Astrocyte (in vitro differentiated cells and primary cell): Measurements from ENCODE around the gene WASHC3. TPM values are rescaled to one million over a fixed set of nuclear protein-coding genes. Genes with fewer than 3 reads are reported as not detected.

Source experiments
- DNase-seq: peaks from one replicate; pipeline ENCODE4 v3.0.0-alpha.2; 2010; ENCODE audit warnings: low read depth
- FAIRE-seq: peaks from 2 replicates; lab custom pipeline; 2011; peaks lifted over from hg19 to GRCh38; lab: Jason Lieb, UNC
- H2AFZ ChIP-seq: 2 replicates; pipeline ENCODE4 v1.6.0; 2012; ENCODE audit warnings: low read depth, low read length, inconsistent platforms
- H3K27ac ChIP-seq: 2 replicates; pipeline ENCODE4 v1.5.1; 2011; ENCODE audit warnings: low read depth, low read length, inconsistent platforms
- H3K27me3 ChIP-seq: 2 replicates; pipeline ENCODE4 v1.6.0; 2011; ENCODE audit warnings: low read length, inconsistent platforms; ENCODE audit not compliant: insufficient read depth
- H3K36me3 ChIP-seq: 2 replicates; pipeline ENCODE4 v1.5.1; 2011; ENCODE audit warnings: low read length, inconsistent platforms; ENCODE audit not compliant: insufficient read depth
- H3K4me1 ChIP-seq: 2 replicates; pipeline ENCODE4 v1.5.1; 2011; ENCODE audit warnings: low read length, inconsistent platforms; ENCODE audit not compliant: insufficient read depth
- H3K4me2 ChIP-seq: 2 replicates; pipeline ENCODE4 v1.6.0; 2012; ENCODE audit warnings: low read length, inconsistent platforms
- H3K4me3 ChIP-seq: 2 replicates; pipeline ENCODE4 v1.5.1; 2011; ENCODE audit warnings: low read depth, mild to moderate bottlenecking, low read length, inconsistent platforms; ENCODE audit not compliant: insufficient read depth
- H3K79me2 ChIP-seq: 2 replicates; pipeline ENCODE4 v1.6.0; 2012; ENCODE audit warnings: mild to moderate bottlenecking, low read length, inconsistent platforms; ENCODE audit not compliant: insufficient read depth
- H3K9ac ChIP-seq: 2 replicates; pipeline ENCODE4 v1.6.0; 2012; ENCODE audit warnings: mild to moderate bottlenecking, low read length, inconsistent platforms
- H3K9me3 ChIP-seq: 2 replicates; pipeline ENCODE4 v1.5.1; 2012; ENCODE audit warnings: low read depth, mild to moderate bottlenecking, low read length, inconsistent platforms; ENCODE audit not compliant: insufficient read depth
- H4K20me1 ChIP-seq: 2 replicates; pipeline ENCODE4 v1.6.0; 2012; ENCODE audit warnings: low read length, inconsistent platforms; ENCODE audit not compliant: insufficient read depth
- H3K27ac Mint-ChIP-seq: one replicate; pipeline ENCODE4 v1.8.0; 2021; ENCODE audit warnings: mild to moderate bottlenecking, mixed read lengths; ENCODE audit not compliant: unreplicated experiment
- H3K27me3 Mint-ChIP-seq: one replicate; pipeline ENCODE4 v1.8.0; 2021; ENCODE audit warnings: low read depth, mixed read lengths; ENCODE audit not compliant: unreplicated experiment
- H3K36me3 Mint-ChIP-seq: one replicate; pipeline ENCODE4 v1.8.0; 2021; ENCODE audit warnings: low read depth, mixed read lengths; ENCODE audit not compliant: unreplicated experiment
- H3K4me1 Mint-ChIP-seq: one replicate; pipeline ENCODE4 v1.8.0; 2021; ENCODE audit warnings: low read depth, mixed read lengths; ENCODE audit not compliant: unreplicated experiment
- H3K4me3 Mint-ChIP-seq: one replicate; pipeline ENCODE4 v1.8.0; 2021; ENCODE audit warnings: mild to moderate bottlenecking, moderate library complexity, mixed read lengths; ENCODE audit not compliant: unreplicated experiment
- H3K9me3 Mint-ChIP-seq: one replicate; pipeline ENCODE4 v1.8.0; 2021; ENCODE audit warnings: mild to moderate bottlenecking, mixed read lengths; ENCODE audit not compliant: unreplicated experiment
- EZH2 ChIP-seq: IDR thresholded peaks from 2 replicates; pipeline ENCODE4 v1.6.1; 2012; ENCODE audit warnings: mild to moderate bottlenecking, low read length, inconsistent platforms; ENCODE audit not compliant: insufficient read depth
- total RNA-seq: library from RNA; stranded (reverse); gene quantifications from 2 replicates; pipeline ENCODE4 v1.2.1, GENCODE V29; 2021
- TF ChIP-seq, protein P1 (sequence below): IDR thresholded peaks from 2 replicates; pipeline ENCODE4 v1.5.1; 2011; ENCODE audit warnings: low read depth, mild to moderate bottlenecking, inconsistent platforms, low read length, moderate library complexity; ENCODE audit not compliant: insufficient read depth

Gene WASHC3
- total RNA-seq, 1 donor from 2014 or later: 22.6 TPM

DNA sequence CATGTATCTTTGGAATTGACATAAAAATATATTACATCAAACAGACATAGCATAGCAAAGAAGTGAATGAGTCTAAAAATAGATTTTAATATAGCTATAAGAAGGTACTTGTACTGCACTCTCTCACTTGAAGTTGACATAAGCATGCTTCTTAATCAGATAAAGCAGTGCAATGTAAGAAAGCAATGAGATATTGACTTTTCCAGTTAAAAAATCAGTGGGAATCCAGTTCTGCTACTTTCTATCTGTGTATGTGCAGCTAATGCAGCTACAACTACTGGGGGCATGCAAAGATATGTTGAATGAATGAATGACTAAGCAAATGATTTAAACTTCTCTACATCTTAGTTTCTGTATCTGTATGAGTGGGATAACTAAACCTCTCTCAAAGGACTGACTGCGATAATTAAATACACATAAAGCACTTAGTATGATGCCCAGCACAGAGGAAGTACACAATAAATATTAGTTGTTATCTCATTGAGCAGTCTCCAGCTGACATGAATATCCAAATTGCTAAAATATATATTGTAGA is 10.3 kb downstream of the WASHC3 start:
- FAIRE-seq: no peak
- Histone ChIP-seq H3K9me3 (no peaks in the 10 kb centered on the region), H4K20me1 (peaks cover 13% of the 10 kb centered on the region), H3K9ac (no peak overlapping the region), H3K4me1 (no peaks in the 10 kb centered on the region), H3K4me2 (no peak overlapping the region), H3K27ac (no peak overlapping the region), H3K36me3 (peaks cover 9% of the 10 kb centered on the region), H3K27me3 (no peaks in the 10 kb centered on the region), H3K4me3 (no peak overlapping the region), H3K79me2 (no peaks in the 10 kb centered on the region), H2AFZ (no peak overlapping the region)
- H3K36me3 Mint-ChIP-seq: peaks cover 6% of the 10 kb centered on the region
- no peaks in the 10 kb centered on the region for H3K27me3 Mint-ChIP-seq
- no peak for TF ChIP-seq EZH2
- TF ChIP-seq, protein P1, sequence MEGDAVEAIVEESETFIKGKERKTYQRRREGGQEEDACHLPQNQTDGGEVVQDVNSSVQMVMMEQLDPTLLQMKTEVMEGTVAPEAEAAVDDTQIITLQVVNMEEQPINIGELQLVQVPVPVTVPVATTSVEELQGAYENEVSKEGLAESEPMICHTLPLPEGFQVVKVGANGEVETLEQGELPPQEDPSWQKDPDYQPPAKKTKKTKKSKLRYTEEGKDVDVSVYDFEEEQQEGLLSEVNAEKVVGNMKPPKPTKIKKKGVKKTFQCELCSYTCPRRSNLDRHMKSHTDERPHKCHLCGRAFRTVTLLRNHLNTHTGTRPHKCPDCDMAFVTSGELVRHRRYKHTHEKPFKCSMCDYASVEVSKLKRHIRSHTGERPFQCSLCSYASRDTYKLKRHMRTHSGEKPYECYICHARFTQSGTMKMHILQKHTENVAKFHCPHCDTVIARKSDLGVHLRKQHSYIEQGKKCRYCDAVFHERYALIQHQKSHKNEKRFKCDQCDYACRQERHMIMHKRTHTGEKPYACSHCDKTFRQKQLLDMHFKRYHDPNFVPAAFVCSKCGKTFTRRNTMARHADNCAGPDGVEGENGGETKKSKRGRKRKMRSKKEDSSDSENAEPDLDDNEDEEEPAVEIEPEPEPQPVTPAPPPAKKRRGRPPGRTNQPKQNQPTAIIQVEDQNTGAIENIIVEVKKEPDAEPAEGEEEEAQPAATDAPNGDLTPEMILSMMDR: no peak
- peaks cover 4% of the 10 kb centered on the region for H3K4me1 Mint-ChIP-seq
- H3K9me3 Mint-ChIP-seq: no peaks in the 10 kb centered on the region
- DNase-seq: no peak
- H3K4me3 Mint-ChIP-seq: no peak overlapping the region
- no peak overlapping the region for H3K27ac Mint-ChIP-seq

- Histone ChIP-seq H3K9ac (no peak overlapping the region), H3K27ac (no peak overlapping the region), H2AFZ (no peak overlapping the region), H3K27me3 (no peaks in the 10 kb centered on the region), H3K4me3 (no peak overlapping the region), H4K20me1 (peaks cover 13% of the 10 kb centered on the region), H3K4me2 (no peak overlapping the region), H3K36me3 (peaks cover 9% of the 10 kb centered on the region), H3K9me3 (no peaks in the 10 kb centered on the region), H3K4me1 (no peaks in the 10 kb centered on the region), H3K79me2 (no peaks in the 10 kb centered on the region)
- TF ChIP-seq, protein P1: no peak
- TF ChIP-seq EZH2: no peak
- DNase-seq (no peak), FAIRE-seq (no peak)
- Mint-ChIP-seq H3K4me1 (peaks cover 4% of the 10 kb centered on the region), H3K9me3 (no peaks in the 10 kb centered on the region), H3K4me3 (no peak overlapping the region), H3K27ac (no peak overlapping the region), H3K27me3 (no peaks in the 10 kb centered on the region), H3K36me3 (peaks cover 6% of the 10 kb centered on the region)
Measured at GRCh38 chr12:102050660-102051430, 10.9 kb downstream of the WASHC3 start.

DNA sequence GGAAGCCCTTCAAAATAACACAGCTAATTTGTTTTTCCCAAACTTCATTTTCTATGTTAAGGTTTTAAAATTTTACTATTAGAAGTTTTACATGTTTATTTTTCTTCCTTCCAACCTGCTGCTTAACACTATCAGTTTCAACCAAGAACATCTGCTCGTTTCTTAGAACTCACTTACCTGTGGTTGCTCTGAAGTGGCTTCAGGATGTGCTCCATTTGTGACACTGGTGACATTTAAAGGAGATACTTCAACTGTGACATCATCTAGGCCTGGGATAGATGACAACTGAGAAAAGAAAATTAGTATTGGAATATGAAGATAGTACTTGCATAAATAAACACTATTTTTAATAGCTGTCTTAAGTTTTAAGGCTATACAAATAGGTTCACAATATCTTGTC is 17.9 kb downstream of the WASHC3 start:
- Mint-ChIP-seq H3K27ac (no peak overlapping the region), H3K4me3 (no peak overlapping the region), H3K36me3 (no peaks in the 10 kb centered on the region), H3K27me3 (no peaks in the 10 kb centered on the region), H3K9me3 (no peaks in the 10 kb centered on the region), H3K4me1 (no peaks in the 10 kb centered on the region)
- no peak for TF ChIP-seq EZH2
- TF ChIP-seq, protein P1: no peak
- Histone ChIP-seq H3K79me2 (no peaks in the 10 kb centered on the region), H3K27ac (no peak overlapping the region), H3K27me3 (no peaks in the 10 kb centered on the region), H4K20me1 (no peaks in the 10 kb centered on the region), H3K9ac (no peak overlapping the region), H3K36me3 (peaks cover 12% of the 10 kb centered on the region), H3K4me1 (no peaks in the 10 kb centered on the region), H3K4me2 (no peak overlapping the region), H3K9me3 (no peaks in the 10 kb centered on the region), H3K4me3 (no peak overlapping the region), H2AFZ (no peak overlapping the region)
- FAIRE-seq (no peak), DNase-seq (no peak)
